HG03095 (cell line): ENCODE measurements around the gene ACSL3.
"Not testable (repeated sequence)": the region's sequence is repeated elsewhere in the genome, so short reads cannot be mapped to it uniquely, and the experiment has no call there.

Experiments used
- ATAC-seq: cut with Tn5 transposase; IDR thresholded peaks from one replicate; pipeline ENCODE4 v1.9.1; 2021; ENCODE audit warnings: moderate library complexity; ENCODE audit not compliant: unreplicated experiment

Gene ACSL3

GRCh38 chr2:222968550-222969155 is 107.8 kb downstream of the ACSL3 start:
- ATAC-seq = no peak

DNA sequence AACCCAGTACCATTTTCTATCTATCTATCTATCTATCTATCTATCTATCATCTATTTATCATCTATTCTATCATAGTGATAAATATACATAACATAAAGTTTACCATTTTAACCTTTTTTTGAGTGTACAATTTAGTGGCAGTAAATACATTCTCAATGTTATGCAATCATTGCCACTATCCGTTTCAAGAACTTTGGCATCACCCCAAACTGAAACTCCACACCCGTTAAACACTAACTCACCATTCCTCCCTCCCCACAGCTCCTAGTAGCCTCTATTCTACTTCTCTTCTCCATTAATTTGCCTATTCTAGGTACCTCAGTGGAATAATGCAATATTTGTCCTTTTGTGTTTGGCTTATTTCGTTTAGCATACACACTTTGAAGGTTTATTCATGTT is 108.7 kb downstream of the ACSL3 start:
- ATAC-seq = no peak

- no peak for ATAC-seq
Measured at GRCh38 chr2:222972420-222972819, 111.6 kb downstream of the ACSL3 start.

GRCh38 chr2:222973237-222973636 is 112.4 kb downstream of the ACSL3 start:
- ATAC-seq = no peak

DNA sequence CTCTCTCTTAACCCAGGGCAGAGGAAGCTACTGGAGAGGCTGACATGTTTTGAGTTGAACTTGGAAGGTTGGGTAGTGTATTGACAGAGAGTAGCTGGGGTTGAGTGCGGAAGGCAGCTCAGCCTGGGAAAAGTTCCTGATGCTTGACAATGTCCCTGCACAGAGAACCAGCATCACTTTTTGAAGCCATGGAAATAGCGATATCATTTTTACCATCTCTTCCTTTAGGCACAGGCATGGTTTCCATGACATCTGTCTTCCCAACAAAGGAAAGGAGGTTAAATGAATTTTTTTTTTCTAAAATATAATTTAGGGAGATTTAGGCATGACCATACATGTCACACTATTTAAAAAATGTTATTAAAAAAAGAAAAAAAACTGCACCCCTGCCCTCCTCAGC is 112.9 kb downstream of the ACSL3 start:
- no peak for ATAC-seq

DNA sequence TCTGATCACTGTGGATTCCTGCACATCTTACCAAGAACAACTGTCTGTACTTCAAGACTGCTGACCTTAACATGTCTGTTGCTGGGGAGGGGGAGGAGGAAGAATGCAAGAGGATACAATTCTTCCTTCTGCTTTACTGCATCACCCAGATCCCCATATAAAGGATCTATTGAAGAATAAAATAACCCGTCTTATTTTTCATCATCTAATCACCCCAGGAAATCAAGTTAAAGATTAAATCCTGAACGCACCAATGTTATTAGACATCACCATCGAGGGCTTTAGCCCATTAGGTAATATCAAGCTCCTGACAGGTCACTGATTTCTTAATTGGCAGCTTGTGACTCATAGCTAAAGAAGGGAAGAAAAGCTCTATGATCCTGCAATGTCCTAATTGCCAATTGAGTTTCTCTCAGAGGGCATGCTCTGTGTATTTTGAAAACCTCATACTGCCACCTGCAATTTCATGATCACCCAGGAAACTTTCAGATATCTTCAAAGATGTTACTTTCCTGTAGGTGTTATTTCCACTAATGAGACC is 115.8 kb downstream of the ACSL3 start:
- ATAC-seq = no peak

GRCh38 chr2:222977121-222977520 is 116.3 kb downstream of the ACSL3 start:
- no peak for ATAC-seq

DNA sequence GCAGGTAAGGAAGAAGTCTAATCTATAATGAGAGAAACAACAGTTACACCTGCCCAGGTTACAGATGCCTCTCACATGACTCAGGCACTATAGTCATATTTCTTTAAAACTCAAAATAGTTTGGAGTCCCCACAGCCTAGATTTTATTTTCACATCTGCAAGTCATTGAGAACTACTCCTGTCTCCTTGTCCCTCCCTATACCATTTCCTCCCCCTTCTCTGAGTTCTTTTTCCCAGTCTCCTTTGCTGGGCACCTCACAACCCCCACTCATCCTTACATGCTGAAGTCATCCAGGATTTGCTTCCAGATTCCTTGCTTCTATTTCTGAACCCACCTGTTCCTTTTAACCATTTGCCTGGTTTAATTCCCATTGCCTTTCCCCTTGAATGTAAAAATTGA is 118.0 kb downstream of the ACSL3 start:
- no peak for ATAC-seq

DNA sequence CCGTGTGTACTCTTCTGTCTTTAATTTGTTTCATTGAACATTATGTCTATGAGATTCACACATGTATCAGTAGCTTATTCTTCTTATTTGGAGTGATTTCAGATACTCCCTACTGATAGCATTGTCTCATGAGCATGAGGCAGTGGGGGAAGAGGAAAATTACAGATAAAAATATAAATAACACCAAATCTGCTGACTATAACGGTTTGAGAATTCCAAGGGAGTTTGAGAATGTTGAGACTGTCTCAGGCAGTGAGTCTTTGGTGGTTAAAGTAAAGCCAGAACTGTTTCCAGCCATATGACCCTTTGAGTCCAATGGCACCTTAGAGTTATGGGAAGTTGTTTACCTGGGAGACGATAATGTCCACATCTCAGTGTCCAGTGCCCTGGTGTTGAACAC is 118.6 kb downstream of the ACSL3 start:
- no peak for ATAC-seq

DNA sequence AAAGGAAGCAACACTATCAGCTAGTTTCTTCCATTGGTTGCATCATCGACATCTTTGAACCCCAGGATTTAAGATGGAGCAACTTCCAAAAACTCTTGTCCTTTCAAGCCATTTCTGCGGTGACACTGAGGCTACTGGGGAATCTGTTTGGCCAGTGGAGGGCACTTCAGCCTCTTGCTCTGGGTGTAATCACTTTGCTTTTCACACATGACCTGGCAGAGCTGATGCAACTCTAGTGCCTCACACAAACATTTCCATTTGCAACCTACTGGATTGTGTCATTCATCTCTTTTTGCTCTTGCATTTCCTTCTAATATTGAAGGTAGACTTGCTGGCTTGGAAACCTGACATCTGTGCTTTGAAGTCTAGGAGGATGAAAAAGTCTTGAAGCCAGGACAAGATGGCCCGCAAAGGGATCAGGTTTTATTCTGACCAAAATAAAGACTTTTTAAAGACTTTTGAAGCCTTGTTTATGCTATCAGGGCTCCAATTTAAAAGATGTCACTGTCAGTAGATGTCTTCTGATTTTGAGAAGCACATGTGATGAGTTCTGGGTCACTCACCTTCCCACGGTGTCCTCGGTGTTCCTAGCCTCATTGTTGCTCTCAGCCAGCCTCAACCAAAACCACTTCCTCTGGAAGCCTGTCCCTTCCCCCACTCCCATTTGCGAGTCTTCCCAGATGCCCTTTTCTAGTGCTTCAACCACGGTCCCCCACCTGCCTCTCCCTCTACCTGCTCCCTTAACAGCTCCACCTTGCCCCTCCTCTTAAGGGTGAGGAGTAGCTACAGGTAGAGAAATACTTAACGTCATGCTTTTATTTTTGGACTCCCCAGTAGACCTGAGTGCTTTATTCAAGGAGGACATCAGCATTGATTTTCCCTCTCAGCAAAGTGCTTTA is 121.4 kb downstream of the ACSL3 start:
- ATAC-seq = peak; percentile 73

DNA sequence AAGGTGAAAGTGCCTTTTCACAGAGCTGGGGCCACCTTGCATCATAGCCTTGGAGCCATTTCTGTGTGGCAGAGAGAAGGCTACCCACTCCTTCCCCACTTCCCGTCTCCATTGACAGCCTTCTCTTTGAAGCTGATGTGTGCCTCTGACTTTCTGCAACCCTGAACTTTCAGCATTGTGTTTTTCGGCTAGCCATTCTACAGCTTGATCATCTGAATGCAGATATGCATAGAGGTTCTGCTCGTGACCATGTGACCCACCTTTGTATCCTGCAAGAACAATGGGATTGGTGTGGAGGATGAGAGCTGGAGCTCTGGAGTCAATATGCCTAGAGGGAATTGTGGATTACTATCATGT is 122.1 kb downstream of the ACSL3 start:
- no peak for ATAC-seq

- no peak for ATAC-seq
Measured at GRCh38 chr2:222984908-222985307, 124.1 kb downstream of the ACSL3 start.

GRCh38 chr2:222989431-222989830 is 128.6 kb downstream of the ACSL3 start:
- no peak for ATAC-seq

DNA sequence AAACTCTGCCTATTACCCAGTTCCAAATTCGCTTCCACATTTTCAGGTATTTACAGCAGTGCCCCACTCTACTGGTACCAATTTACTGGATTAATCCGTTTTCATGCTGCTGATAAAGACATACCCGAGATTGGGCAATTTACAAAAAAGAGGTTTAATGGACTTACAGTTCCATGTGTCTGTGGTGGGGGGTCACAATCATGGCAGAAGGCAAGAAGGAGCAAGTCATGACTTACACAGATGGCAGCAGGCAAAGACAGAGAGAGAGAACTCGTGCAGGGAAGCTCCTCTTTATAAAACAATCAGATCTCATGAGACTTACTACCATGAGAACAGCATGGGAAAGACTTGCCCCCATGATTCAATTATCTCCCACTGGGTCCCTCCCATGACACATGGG is 129.4 kb downstream of the ACSL3 start:
- ATAC-seq = not testable (repeated sequence)

- no peak for ATAC-seq
Measured at GRCh38 chr2:222992137-222992536, 131.3 kb downstream of the ACSL3 start.
